ENCODE data around the gene TUBB1. TPM values are rescaled to one million over a fixed set of nuclear protein-coding genes. Genes with fewer than 3 reads are reported as not detected.

TUBB1 gene
- polyA plus RNA-seq, 1 experiment, result not detected

GRCh38 chr20:59016795-59017492 lies 2.3 kb upstream of the TUBB1 start:
- no peak overlapping the region for H3K4me3 ChIP-seq (ENCODE audit: low read depth, low read length)
- no peaks in the 10 kb centered on the region for H3K27me3 ChIP-seq (ENCODE audit: control insufficient read depth, insufficient read depth, low read length)
- CTCF ChIA-PET, result no interaction called here
- H3K27ac ChIP-seq (ENCODE audit: low read depth, low read length), result no peak overlapping the region
- DNase-seq (ENCODE audit: low read depth, low spot score), result no peak
- H3K9me3 ChIP-seq (ENCODE audit: control insufficient read depth, insufficient read depth, low read length), result no peaks in the 10 kb centered on the region
- TF ChIP-seq, protein P1, sequence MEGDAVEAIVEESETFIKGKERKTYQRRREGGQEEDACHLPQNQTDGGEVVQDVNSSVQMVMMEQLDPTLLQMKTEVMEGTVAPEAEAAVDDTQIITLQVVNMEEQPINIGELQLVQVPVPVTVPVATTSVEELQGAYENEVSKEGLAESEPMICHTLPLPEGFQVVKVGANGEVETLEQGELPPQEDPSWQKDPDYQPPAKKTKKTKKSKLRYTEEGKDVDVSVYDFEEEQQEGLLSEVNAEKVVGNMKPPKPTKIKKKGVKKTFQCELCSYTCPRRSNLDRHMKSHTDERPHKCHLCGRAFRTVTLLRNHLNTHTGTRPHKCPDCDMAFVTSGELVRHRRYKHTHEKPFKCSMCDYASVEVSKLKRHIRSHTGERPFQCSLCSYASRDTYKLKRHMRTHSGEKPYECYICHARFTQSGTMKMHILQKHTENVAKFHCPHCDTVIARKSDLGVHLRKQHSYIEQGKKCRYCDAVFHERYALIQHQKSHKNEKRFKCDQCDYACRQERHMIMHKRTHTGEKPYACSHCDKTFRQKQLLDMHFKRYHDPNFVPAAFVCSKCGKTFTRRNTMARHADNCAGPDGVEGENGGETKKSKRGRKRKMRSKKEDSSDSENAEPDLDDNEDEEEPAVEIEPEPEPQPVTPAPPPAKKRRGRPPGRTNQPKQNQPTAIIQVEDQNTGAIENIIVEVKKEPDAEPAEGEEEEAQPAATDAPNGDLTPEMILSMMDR (IDR thresholded peaks at IDR 0.05; ENCODE audit: low read depth, low read length), result no peak
- POLR2A ChIA-PET, result no interaction called here

DNA sequence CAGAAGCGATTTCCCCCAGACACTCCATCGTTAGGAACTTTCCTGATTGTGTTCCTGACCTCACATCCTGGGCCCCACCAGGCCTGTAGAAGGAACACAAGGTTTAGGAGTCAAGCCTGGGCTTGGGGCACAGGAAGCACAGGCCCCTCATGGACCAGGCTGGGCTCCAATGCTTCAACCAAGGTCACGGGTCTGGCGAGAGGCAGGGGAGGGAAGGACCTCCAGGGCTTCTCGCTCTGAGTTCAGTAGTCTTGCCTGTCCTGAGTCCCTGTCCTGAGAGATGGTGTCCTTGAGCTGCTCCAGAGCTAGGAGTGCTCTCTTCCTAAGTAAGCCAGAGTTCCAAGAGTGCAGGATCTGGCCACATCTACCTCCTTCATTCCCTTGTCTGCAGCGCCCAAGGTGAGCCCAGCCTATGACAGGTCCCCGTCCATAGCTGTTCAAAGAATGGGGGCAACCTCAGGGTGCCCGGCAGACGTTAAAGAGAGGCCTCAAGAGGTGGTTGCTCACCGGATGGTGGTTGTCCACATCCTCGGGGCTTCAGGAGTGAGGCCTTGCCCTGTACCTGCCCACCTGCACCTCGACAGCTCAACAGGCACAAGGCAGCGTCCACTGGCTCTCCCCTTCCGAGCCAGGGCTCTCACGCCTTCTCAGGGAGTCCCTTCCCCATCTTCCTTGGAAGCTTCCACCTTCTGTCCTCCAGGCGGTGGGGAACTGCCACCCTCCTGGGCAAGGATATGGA lies 1.6 kb upstream of the TUBB1 start:
- no peaks in the 10 kb centered on the region for H3K27me3 ChIP-seq (ENCODE audit: control insufficient read depth, insufficient read depth, low read length)
- no peak overlapping the region for H3K27ac ChIP-seq (ENCODE audit: low read depth, low read length)
- POLR2A ChIA-PET, result no interaction called here
- H3K4me3 ChIP-seq (ENCODE audit: low read depth, low read length), result no peak overlapping the region
- no peaks in the 10 kb centered on the region for H3K9me3 ChIP-seq (ENCODE audit: control insufficient read depth, insufficient read depth, low read length)
- CTCF ChIA-PET, result no interaction called here
- TF ChIP-seq, protein P1 (IDR thresholded peaks at IDR 0.05; ENCODE audit: low read depth, low read length), result no peak
- no peak for DNase-seq (ENCODE audit: low read depth, low spot score)

GRCh38 chr20:59018817-59019216 lies 412 bp upstream of the TUBB1 start:
- TF ChIP-seq, protein P1 (IDR thresholded peaks at IDR 0.05; ENCODE audit: low read depth, low read length), result no peak
- POLR2A ChIA-PET, result no interaction called here
- no peak for DNase-seq (ENCODE audit: low read depth, low spot score)
- H3K9me3 ChIP-seq (ENCODE audit: control insufficient read depth, insufficient read depth, low read length), result no peaks in the 10 kb centered on the region
- no peak overlapping the region for H3K27ac ChIP-seq (ENCODE audit: low read depth, low read length)
- CTCF ChIA-PET, result no interaction called here
- H3K4me3 ChIP-seq (ENCODE audit: low read depth, low read length), result no peak overlapping the region
- no peaks in the 10 kb centered on the region for H3K27me3 ChIP-seq (ENCODE audit: control insufficient read depth, insufficient read depth, low read length)

GRCh38 chr20:59020938-59021551 lies 1.8 kb downstream of the TUBB1 start:
- no peak for DNase-seq (ENCODE audit: low read depth, low spot score)
- Histone ChIP-seq H3K27ac (ENCODE audit: low read depth, low read length) (peak overlapping the region; percentile 23), H3K27me3 (ENCODE audit: control insufficient read depth, insufficient read depth, low read length) (no peaks in the 10 kb centered on the region), H3K4me3 (ENCODE audit: low read depth, low read length) (no peak overlapping the region), H3K9me3 (ENCODE audit: control insufficient read depth, insufficient read depth, low read length) (no peaks in the 10 kb centered on the region; the same call in 1 of the 2 replicates)
- CTCF ChIA-PET, result no interaction called here
- POLR2A ChIA-PET, result interaction anchor here (0.9 to 1.0 kb wide), 2 partner anchors 11 to 13 kb away, joined by 3 to 4 read pairs; partner anchors contain the start of gene ATP5F1E
- TF ChIP-seq, protein P1 (IDR thresholded peaks at IDR 0.05; ENCODE audit: low read depth, low read length), result no peak
